ENCODE measurements around the gene EFNA1.

GRCh38 chr1:155083052-155083541, 44.6 kb upstream of the EFNA1 start:
- TF ChIP-seq, protein P1, sequence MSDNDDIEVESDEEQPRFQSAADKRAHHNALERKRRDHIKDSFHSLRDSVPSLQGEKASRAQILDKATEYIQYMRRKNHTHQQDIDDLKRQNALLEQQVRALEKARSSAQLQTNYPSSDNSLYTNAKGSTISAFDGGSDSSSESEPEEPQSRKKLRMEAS (IDR thresholded peaks at IDR 0.05; ENCODE audit: low read depth, low read length), result no peak
- TF ChIP-seq, protein P2, sequence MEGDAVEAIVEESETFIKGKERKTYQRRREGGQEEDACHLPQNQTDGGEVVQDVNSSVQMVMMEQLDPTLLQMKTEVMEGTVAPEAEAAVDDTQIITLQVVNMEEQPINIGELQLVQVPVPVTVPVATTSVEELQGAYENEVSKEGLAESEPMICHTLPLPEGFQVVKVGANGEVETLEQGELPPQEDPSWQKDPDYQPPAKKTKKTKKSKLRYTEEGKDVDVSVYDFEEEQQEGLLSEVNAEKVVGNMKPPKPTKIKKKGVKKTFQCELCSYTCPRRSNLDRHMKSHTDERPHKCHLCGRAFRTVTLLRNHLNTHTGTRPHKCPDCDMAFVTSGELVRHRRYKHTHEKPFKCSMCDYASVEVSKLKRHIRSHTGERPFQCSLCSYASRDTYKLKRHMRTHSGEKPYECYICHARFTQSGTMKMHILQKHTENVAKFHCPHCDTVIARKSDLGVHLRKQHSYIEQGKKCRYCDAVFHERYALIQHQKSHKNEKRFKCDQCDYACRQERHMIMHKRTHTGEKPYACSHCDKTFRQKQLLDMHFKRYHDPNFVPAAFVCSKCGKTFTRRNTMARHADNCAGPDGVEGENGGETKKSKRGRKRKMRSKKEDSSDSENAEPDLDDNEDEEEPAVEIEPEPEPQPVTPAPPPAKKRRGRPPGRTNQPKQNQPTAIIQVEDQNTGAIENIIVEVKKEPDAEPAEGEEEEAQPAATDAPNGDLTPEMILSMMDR (IDR thresholded peaks at IDR 0.05; ENCODE audit: low read depth, low read length), result no peak
